HepG2 (cell line): ENCODE data around the gene CD19. TPM values are rescaled to one million over a fixed set of nuclear protein-coding genes. Genes with fewer than 3 reads are reported as not detected.

ENCODE experiments used
- ARNT2 ChIP-seq: sonication (generic); formaldehyde crosslinking; IDR thresholded peaks from 2 replicates; pipeline ENCODE4 v1.8.0; 2022; ENCODE audit warnings: mild to moderate bottlenecking, low read depth, missing genetic modification reagents, moderate library complexity
- ATF3 ChIP-seq: sonication (generic); formaldehyde crosslinking; IDR thresholded peaks from 2 replicates; pipeline ENCODE4 v1.4.0; 2020; ENCODE audit warnings: missing genetic modification reagents
- ETS1 ChIP-seq: sonication (generic); formaldehyde crosslinking; IDR thresholded peaks from 2 replicates; pipeline ENCODE4 v1.4.0; 2020; ENCODE audit warnings: missing genetic modification reagents
- FOXO4 ChIP-seq: sonication (generic); formaldehyde crosslinking; conservative IDR thresholded peaks from 2 replicates; pipeline ENCODE4 v1.8.1; 2023; ENCODE audit warnings: missing genetic modification reagents
- HINFP ChIP-seq: sonication (generic); formaldehyde crosslinking; IDR thresholded peaks from 2 replicates; pipeline ENCODE4 v1.4.0; 2020; ENCODE audit warnings: low read depth, mild to moderate bottlenecking, missing genetic modification reagents
- IRX3 ChIP-seq: sonication (generic); formaldehyde crosslinking; IDR thresholded peaks from 2 replicates; pipeline ENCODE4 v1.8.1; 2023; ENCODE audit warnings: mild to moderate bottlenecking, low read depth, missing genetic modification reagents, borderline replicate concordance
- MIER3 ChIP-seq: IDR thresholded peaks from 2 replicates; pipeline ENCODE4 v1.6.1; 2016; ENCODE audit warnings: missing compliant biosample characterization, borderline replicate concordance
- NFYC ChIP-seq: IDR thresholded peaks from 2 replicates; pipeline ENCODE4 v1.6.1; 2016; ENCODE audit warnings: missing genetic modification reagents, missing compliant biosample characterization
- SNAPC2 ChIP-seq: sonication (generic); formaldehyde crosslinking; IDR thresholded peaks from 2 replicates; pipeline ENCODE4 v1.8.1; 2022; ENCODE audit warnings: mild to moderate bottlenecking, missing genetic modification reagents
- SSRP1 ChIP-seq: IDR thresholded peaks from 2 replicates; pipeline ENCODE4 v1.6.1; 2016; ENCODE audit warnings: control low read depth
- SUZ12 ChIP-seq: fragments of 150-350 bp; IDR thresholded peaks from 2 replicates; pipeline ENCODE4 v1.6.1; 2014; ENCODE audit warnings: low read depth, low read length
- ZHX1 ChIP-seq: sonication (generic); formaldehyde crosslinking; IDR thresholded peaks from 2 replicates; pipeline ENCODE4 v1.8.1; 2022; ENCODE audit warnings: low read depth, mild to moderate bottlenecking, missing genetic modification reagents
- ZNF138 ChIP-seq: sonication (generic); formaldehyde crosslinking; IDR thresholded peaks from 2 replicates; pipeline ENCODE4 v1.5.0; 2020; ENCODE audit warnings: mild to moderate bottlenecking, low read depth, missing genetic modification reagents
- ZNF337 ChIP-seq: sonication (generic); formaldehyde crosslinking; IDR thresholded peaks from 2 replicates; pipeline ENCODE4 v1.5.1; 2020; ENCODE audit warnings: missing genetic modification reagents, low read depth, mild to moderate bottlenecking, borderline replicate concordance
- ZNF567 ChIP-seq: sonication (generic); formaldehyde crosslinking; IDR thresholded peaks from 2 replicates; pipeline ENCODE4 v1.8.1; 2023; ENCODE audit warnings: mild to moderate bottlenecking, missing genetic modification reagents, borderline replicate concordance
- ZNF644 ChIP-seq: IDR thresholded peaks from 2 replicates; pipeline ENCODE4 v1.6.1; 2016; ENCODE audit warnings: low read depth
- ZNF678 ChIP-seq: sonication (generic); formaldehyde crosslinking; IDR thresholded peaks from 2 replicates; pipeline ENCODE4 v1.4.0; 2020; ENCODE audit warnings: mild to moderate bottlenecking, missing genetic modification reagents
- ZNF792 ChIP-seq: IDR thresholded peaks from 2 replicates; pipeline ENCODE4 v1.6.1; 2016
- polyA plus RNA-seq, 8 experiments: library from polyadenylated mRNA; depleted of rRNA in 3 of 8; stranded (reverse) in 7 of 8; unstranded in 1 of 8; fragments of >200 nt; fragmentation: Illumina TruSeq in 4 of 8; extraction: Trizol in 4 of 8; gene quantifications; 2 replicates each; pipeline versions ENCODE4 v1.2.1 to v1.2.3, GENCODE V29; 2011 to 2016; ENCODE audit warnings: low read depth in 4 of 8, missing spikeins in 1 of 8, mixed read lengths in 1 of 8; ENCODE audit not compliant: insufficient read depth in 1 of 8
- total RNA-seq, 5 experiments: library from RNA; depleted of rRNA; stranded (reverse); fragments of >200 nt; fragmentation: Illumina TruSeq; extraction: Trizol; gene quantifications; 2 replicates each; pipeline ENCODE4 v1.2.3, GENCODE V29; 2016; ENCODE audit warnings: low read depth in 1 of 5

The CD19 gene
- total and polyA plus RNA-seq, 2 of the 13 experiments (the other 11 are each of a cell fraction or from before 2014, with no cell fraction given), result 0.55 to 1.1 TPM

- peak; percentile 77 for TF ChIP-seq ARNT2 (CRISPR knock-in tag)
- peak; percentile 97 for TF ChIP-seq ZNF567 (CRISPR knock-in tag)
- no peak for TF ChIP-seq ETS1 (CRISPR knock-in tag)
- peak; percentile 96 for TF ChIP-seq ZNF678
- peak; percentile 96; the same call in 1 of the 2 replicates for TF ChIP-seq MIER3 (CRISPR knock-in tag)
- no peak for TF ChIP-seq FOXO4 (CRISPR knock-in tag)
- TF ChIP-seq ATF3 (CRISPR knock-in tag), result no peak
- peak; percentile 90 for TF ChIP-seq ZNF792
- TF ChIP-seq ZNF337, result peak; percentile 95; the same call in 1 of the 2 replicates
- peak; percentile 89 for TF ChIP-seq ZNF138 (CRISPR knock-in tag)
- peak; percentile 58; the same call in 1 of the 2 replicates for TF ChIP-seq SNAPC2
- peak; percentile 92 for TF ChIP-seq ZHX1
- TF ChIP-seq IRX3 (CRISPR knock-in tag), result no peak; the same call in 1 of the 2 replicates
- TF ChIP-seq ZNF644, result no peak
- TF ChIP-seq HINFP (CRISPR knock-in tag), result peak; percentile 28; the same call in 1 of the 2 replicates
- no peak for TF ChIP-seq SUZ12
- peak; percentile 72 for TF ChIP-seq NFYC
- no peak; the same call in 1 of the 2 replicates for TF ChIP-seq SSRP1 (CRISPR knock-in tag)
Observed at GRCh38 chr16:28974437-28975157, 42.8 kb downstream of the CD19 start, which contains the start of gene SPNS1 (continued).
